GM12873 (cell line): ENCODE measurements around the gene CD86.

ENCODE experiments used
- TF ChIP-seq, protein P1 (sequence below): IDR thresholded peaks from 2 replicates; pipeline ENCODE4 v1.5.1; 2012; ENCODE audit warnings: low read depth, mild to moderate bottlenecking, moderate library complexity, low read length, control low read depth; ENCODE audit not compliant: insufficient read depth; ENCODE audit errors: missing control alignments

Gene CD86

DNA sequence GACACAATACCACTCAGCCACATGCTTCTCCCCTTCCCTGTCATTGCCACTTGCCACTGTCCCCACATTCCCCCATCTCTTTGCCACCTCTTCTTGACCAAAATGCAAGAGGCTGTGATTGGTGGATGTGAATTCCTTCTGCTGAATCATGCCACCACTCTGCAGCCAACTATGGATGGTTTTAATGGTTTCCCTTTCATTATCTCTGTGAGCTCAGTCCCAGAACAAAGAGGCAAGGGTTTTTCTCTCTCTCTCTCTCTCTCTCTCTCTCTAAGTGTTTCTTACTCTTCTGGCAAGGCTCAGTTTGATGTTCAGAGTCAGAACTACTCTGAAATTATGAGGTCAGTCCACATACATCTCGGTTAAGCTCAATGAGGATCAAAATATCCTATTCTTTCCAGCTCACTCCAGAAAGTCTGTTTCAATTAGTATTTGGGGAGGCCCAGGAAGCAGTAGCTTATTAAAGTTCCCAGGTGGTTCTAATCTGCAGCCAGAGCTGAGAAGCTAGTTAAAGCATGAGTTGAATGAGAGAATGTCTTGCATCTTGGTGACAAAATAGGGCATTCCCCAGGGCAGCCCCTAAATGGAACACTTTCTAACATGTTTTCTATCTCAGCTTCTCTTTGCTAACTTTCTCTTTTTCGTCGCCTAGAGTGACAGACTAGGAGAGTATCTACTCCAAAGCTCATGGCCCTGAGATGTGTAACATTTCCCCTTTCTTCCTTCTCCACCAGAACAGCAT lies 24.6 kb upstream of the CD86 start:
- TF ChIP-seq, protein P1, sequence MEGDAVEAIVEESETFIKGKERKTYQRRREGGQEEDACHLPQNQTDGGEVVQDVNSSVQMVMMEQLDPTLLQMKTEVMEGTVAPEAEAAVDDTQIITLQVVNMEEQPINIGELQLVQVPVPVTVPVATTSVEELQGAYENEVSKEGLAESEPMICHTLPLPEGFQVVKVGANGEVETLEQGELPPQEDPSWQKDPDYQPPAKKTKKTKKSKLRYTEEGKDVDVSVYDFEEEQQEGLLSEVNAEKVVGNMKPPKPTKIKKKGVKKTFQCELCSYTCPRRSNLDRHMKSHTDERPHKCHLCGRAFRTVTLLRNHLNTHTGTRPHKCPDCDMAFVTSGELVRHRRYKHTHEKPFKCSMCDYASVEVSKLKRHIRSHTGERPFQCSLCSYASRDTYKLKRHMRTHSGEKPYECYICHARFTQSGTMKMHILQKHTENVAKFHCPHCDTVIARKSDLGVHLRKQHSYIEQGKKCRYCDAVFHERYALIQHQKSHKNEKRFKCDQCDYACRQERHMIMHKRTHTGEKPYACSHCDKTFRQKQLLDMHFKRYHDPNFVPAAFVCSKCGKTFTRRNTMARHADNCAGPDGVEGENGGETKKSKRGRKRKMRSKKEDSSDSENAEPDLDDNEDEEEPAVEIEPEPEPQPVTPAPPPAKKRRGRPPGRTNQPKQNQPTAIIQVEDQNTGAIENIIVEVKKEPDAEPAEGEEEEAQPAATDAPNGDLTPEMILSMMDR = no peak

- TF ChIP-seq, protein P1 = no peak
These were observed 24.1 kb upstream of the CD86 start for GRCh38 chr3:122031123-122031468.

- TF ChIP-seq, protein P1 = no peak
These were observed 22.6 kb upstream of the CD86 start for GRCh38 chr3:122032531-122032930.

DNA sequence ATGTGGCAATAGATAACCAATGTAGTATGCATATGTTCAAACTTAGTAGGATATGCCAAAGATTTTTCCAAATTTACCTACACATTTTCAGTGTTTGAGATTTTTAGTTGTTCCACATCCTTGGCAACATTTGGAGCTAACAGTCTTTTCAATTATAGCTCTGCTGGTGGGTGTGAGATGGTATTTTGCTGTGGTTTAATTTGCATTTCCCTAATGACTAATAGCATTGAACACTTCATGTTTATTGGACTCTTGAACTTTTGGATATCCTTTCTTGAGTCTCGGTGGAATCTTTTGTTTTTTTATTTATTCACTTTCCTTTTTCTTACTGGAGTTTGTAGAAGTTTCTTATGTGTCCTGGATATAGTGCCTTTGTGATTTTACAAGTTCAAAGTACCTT lies 22.1 kb upstream of the CD86 start:
- TF ChIP-seq, protein P1 = no peak

DNA sequence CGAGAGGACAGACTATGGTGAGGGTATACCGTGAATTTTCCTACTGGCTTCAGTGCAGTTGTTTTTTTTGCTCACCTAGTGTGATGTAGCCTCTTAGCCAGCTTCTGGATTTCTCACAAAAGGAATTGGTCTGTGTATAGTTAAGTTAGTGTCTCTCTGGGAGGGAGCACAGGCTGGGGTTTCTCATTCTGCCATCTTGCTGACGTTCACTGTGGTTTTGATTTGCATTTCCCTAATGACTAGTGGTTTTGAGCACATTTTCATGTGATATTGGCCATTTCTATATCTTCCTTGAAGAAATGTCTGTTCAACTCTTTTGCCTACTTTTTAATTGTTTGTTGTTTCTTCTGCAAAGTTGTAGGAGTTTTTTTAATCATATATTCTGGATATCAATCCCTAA lies 2.2 kb upstream of the CD86 start:
- TF ChIP-seq, protein P1 = no peak

- TF ChIP-seq, protein P1 = no peak
These were observed 2.5 kb downstream of the CD86 start for GRCh38 chr3:122057671-122058070.

GRCh38 chr3:122058294-122058693 lies 3.1 kb downstream of the CD86 start:
- TF ChIP-seq, protein P1 = no peak
